Esophagus (tissue), 2 donors: ENCODE measurements around the gene SYNE1. TPM values are rescaled to one million over a fixed set of nuclear protein-coding genes. Genes with fewer than 3 reads are reported as not detected.

Experiments used
- H3K27ac ChIP-seq, 2 donors: one replicate each; pipeline ENCODE4 v1.5.1; 2013; ENCODE audit warnings: low read depth in 2 of 2, mild to moderate bottlenecking in 2 of 2, inconsistent platforms in 1 of 2, low read length in 1 of 2, moderate library complexity in 1 of 2
- H3K27me3 ChIP-seq, 2 donors: one replicate each; pipeline ENCODE4 v1.6.1; 2013; ENCODE audit warnings: low read length in 2 of 2, control low read depth in 1 of 2, mild to moderate bottlenecking in 1 of 2; ENCODE audit not compliant: insufficient read depth in 2 of 2, control insufficient read depth in 1 of 2
- H3K36me3 ChIP-seq, 2 donors: one replicate each; pipeline ENCODE4 v1.6.1; 2013; ENCODE audit warnings: low read length in 1 of 2; ENCODE audit not compliant: control insufficient read depth in 2 of 2, insufficient read depth in 2 of 2
- H3K4me1 ChIP-seq, 2 donors: one replicate each; pipeline ENCODE4 v1.6.1; 2013; ENCODE audit warnings: low read length in 1 of 2; ENCODE audit not compliant: control insufficient read depth in 2 of 2, insufficient read depth in 2 of 2
- H3K4me3 ChIP-seq, 2 donors: one replicate each; pipeline ENCODE4 v1.5.1; 2013; ENCODE audit warnings: low read length in 2 of 2, mild to moderate bottlenecking in 2 of 2, low read depth in 1 of 2, moderate library complexity in 1 of 2
- H3K9me3 ChIP-seq, 2 donors: one replicate each; pipeline ENCODE4 v1.6.1; 2013; ENCODE audit warnings: mild to moderate bottlenecking in 2 of 2, low read depth in 1 of 2, low read length in 1 of 2, moderate library complexity in 1 of 2; ENCODE audit not compliant: control insufficient read depth in 2 of 2, insufficient read depth in 1 of 2
- WGBS, 2 donors: extraction: QIAGEN DNeasy Blood & Tissue Kit; methylation state at CpG; one replicate each; pipeline ENCODE4 v1.1.7; 2013; 5-methylcytosine and 5-hydroxymethylcytosine counted together
- polyA plus RNA-seq, 2 donors: library from polyadenylated mRNA; stranded (reverse); fragments of 200-250 nt; gene quantifications; one replicate each; pipeline ENCODE4 v1.2.3, GENCODE V29; 2013
- donor health status: healthy with polysubstance abuse.
- donor health status: Bipolar disorder and iron deficiency.

Gene SYNE1
- polyA plus RNA-seq, 2 donors = 5.4 to 7.1 TPM

GRCh38 chr6:152118678-152119077 lies 518.5 kb downstream of the SYNE1 start:
- Histone ChIP-seq H3K36me3 (peaks cover 0 to 2% of the 10 kb centered on the region in 2 donors), H3K27ac (no peak overlapping the region), H3K4me3 (no peak overlapping the region), H3K9me3 (no peaks in the 10 kb centered on the region), H3K4me1 (no peaks in the 10 kb centered on the region), H3K27me3 (no peaks in the 10 kb centered on the region)
- WGBS, 2 donors = 82 to 91% methylated on average over 5 of the region's 5 CpGs

GRCh38 chr6:152118224-152118623 lies 518.9 kb downstream of the SYNE1 start:
- Histone ChIP-seq H3K4me1 (no peaks in the 10 kb centered on the region), H3K4me3 (no peak overlapping the region), H3K27me3 (no peaks in the 10 kb centered on the region), H3K36me3 (peaks cover 0 to 2% of the 10 kb centered on the region in 2 donors), H3K27ac (no peak overlapping the region), H3K9me3 (no peaks in the 10 kb centered on the region)
- 93 to 94% methylated on average over 3 of the region's 3 CpGs for WGBS, 2 donors

GRCh38 chr6:152117156-152118133 lies 519.7 kb downstream of the SYNE1 start:
- Histone ChIP-seq H3K4me1 (no peaks in the 10 kb centered on the region), H3K27me3 (no peaks in the 10 kb centered on the region), H3K36me3 (peaks cover 0 to 2% of the 10 kb centered on the region in 2 donors), H3K4me3 (no peak overlapping the region), H3K27ac (no peak overlapping the region), H3K9me3 (no peaks in the 10 kb centered on the region)
- 47 to 56% methylated on average over 9 of the region's 9 CpGs for WGBS, 2 donors

GRCh38 chr6:152112491-152113261 lies 524.5 kb downstream of the SYNE1 start:
- H3K9me3 ChIP-seq = no peaks in the 10 kb centered on the region
- H3K4me1 ChIP-seq = peaks cover 0 to 6% of the 10 kb centered on the region in 2 donors
- H3K27me3 ChIP-seq = no peaks in the 10 kb centered on the region
- no peaks in the 10 kb centered on the region for H3K36me3 ChIP-seq
- WGBS, 2 donors = 75 to 80% methylated on average over 15 of the region's 15 CpGs
- no peak overlapping the region for H3K4me3 ChIP-seq
- no peak overlapping the region for H3K27ac ChIP-seq

GRCh38 chr6:152110886-152111820 lies 526.0 kb downstream of the SYNE1 start:
- Histone ChIP-seq H3K27ac (no peak overlapping the region), H3K4me1 (peaks cover 0 to 6% of the 10 kb centered on the region in 2 donors), H3K27me3 (no peaks in the 10 kb centered on the region), H3K36me3 (no peaks in the 10 kb centered on the region), H3K4me3 (no peak overlapping the region), H3K9me3 (no peaks in the 10 kb centered on the region)
- 52 to 61% methylated on average over 20 of the region's 20 CpGs for WGBS, 2 donors

GRCh38 chr6:152107973-152108372 lies 529.2 kb downstream of the SYNE1 start:
- 82 to 83% methylated on average over 4 of the region's 4 CpGs for WGBS, 2 donors
- Histone ChIP-seq H3K36me3 (no peaks in the 10 kb centered on the region), H3K4me1 (peaks cover 0 to 6% of the 10 kb centered on the region in 2 donors), H3K9me3 (no peaks in the 10 kb centered on the region), H3K4me3 (no peak overlapping the region), H3K27me3 (no peaks in the 10 kb centered on the region), H3K27ac (no peak overlapping the region)

- H3K27ac ChIP-seq = peak overlapping the region in 1 of 2 donors; percentile 33
- WGBS, 2 donors = 39 to 54% methylated on average over 7 of the region's 7 CpGs
- no peaks in the 10 kb centered on the region for H3K27me3 ChIP-seq
- no peak overlapping the region for H3K4me3 ChIP-seq
- no peaks in the 10 kb centered on the region for H3K36me3 ChIP-seq
- H3K9me3 ChIP-seq = no peaks in the 10 kb centered on the region
- H3K4me1 ChIP-seq = no peaks in the 10 kb centered on the region
Measured at GRCh38 chr6:152100183-152100618, 537.0 kb downstream of the SYNE1 start.

GRCh38 chr6:152099446-152100182 lies 537.5 kb downstream of the SYNE1 start:
- H3K36me3 ChIP-seq = no peaks in the 10 kb centered on the region
- H3K9me3 ChIP-seq = no peaks in the 10 kb centered on the region
- no peak overlapping the region for H3K4me3 ChIP-seq
- H3K27me3 ChIP-seq = no peaks in the 10 kb centered on the region
- 92 to 99% methylated on average over 4 of the region's 4 CpGs for WGBS, 2 donors
- no peaks in the 10 kb centered on the region for H3K4me1 ChIP-seq
- H3K27ac ChIP-seq = peak overlapping the region in 1 of 2 donors; percentile 33
